ENCODE measurements around the gene ASTN2. TPM values are rescaled to one million over a fixed set of nuclear protein-coding genes. Genes with fewer than 3 reads are reported as not detected.

The ASTN2 gene
- total RNA-seq, 1 donor from 2014 or later = 2.1 TPM

- DNase-seq (ENCODE audit: low read depth, low spot score) = no peak
Observed at GRCh38 chr9:116437411-116438370, 977.2 kb downstream of the ASTN2 start.

- no peak for DNase-seq (ENCODE audit: low read depth, low spot score)
Observed at GRCh38 chr9:116436121-116436520, 978.7 kb downstream of the ASTN2 start.

- DNase-seq (ENCODE audit: low read depth, low spot score) = no peak
Observed at GRCh38 chr9:116435706-116436105, 979.2 kb downstream of the ASTN2 start.

DNA sequence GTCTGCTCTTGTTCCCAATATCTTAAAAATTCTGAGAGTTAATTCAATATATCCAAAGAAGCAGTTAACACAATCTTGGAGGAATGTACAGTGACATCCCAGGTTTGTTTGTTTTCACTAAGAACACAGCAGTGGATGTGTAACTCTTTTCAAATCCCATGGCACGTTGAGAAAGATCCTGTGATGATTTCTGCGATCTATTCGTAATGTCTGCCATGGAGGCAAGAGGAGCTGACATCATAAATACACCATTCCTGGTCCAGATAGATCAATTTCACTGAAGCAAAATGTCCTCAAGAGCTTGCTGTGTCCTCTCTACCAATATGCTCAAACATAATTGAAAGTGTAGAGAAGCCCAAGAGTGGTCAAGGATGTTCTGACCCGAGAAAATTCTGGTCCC lies 980.5 kb downstream of the ASTN2 start:
- no peak for DNase-seq (ENCODE audit: low read depth, low spot score)

DNA sequence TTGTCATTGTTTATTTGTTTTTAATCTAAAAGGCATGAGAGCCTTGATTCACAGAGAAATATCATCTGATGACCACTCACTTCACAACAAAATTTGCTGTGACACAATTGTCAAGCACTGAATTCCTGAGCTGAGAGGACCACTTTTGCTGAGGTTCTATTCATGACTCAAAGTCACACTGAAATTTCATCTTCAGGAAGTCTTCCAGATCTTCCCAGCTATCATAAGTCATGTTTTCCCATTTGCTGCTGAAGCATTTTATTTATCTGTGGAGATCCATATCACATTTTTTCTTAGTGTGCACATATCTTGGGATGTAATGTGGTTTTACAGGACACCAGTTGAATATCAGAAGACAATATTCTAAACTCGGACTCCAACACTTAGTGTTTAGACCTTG lies 982.8 kb downstream of the ASTN2 start:
- DNase-seq (ENCODE audit: low read depth, low spot score) = no peak

DNA sequence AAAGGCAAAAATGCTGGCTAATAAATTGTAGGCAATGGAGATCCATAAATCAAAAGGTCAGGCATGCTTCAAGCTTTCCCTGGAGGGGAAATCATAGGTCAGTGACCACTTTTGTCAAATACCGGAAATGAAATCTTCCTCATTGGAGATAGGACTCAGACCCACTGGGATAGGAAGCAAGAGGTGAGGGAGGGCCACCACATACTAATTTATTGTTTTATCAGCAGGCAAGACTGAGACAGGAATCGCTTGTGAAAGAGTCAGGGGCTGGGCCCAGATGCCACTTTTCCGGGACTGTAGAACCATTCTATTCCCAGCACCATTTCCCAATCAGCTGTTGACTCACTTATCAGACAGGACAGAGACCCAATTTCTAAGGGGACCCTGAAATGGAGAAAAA lies 984.0 kb downstream of the ASTN2 start:
- no peak for DNase-seq (ENCODE audit: low read depth, low spot score)

- DNase-seq (ENCODE audit: low read depth, low spot score) = no peak
Observed at GRCh38 chr9:116425244-116425643, 989.6 kb downstream of the ASTN2 start.

- DNase-seq (ENCODE audit: low read depth, low spot score) = no peak
Observed at GRCh38 chr9:116423149-116423548, 991.7 kb downstream of the ASTN2 start.

- no peak for DNase-seq (ENCODE audit: low read depth, low spot score)
Observed at GRCh38 chr9:116422119-116422979, 992.5 kb downstream of the ASTN2 start.

- DNase-seq (ENCODE audit: low read depth, low spot score) = no peak
Observed at GRCh38 chr9:116420993-116421538, 993.8 kb downstream of the ASTN2 start.

DNA sequence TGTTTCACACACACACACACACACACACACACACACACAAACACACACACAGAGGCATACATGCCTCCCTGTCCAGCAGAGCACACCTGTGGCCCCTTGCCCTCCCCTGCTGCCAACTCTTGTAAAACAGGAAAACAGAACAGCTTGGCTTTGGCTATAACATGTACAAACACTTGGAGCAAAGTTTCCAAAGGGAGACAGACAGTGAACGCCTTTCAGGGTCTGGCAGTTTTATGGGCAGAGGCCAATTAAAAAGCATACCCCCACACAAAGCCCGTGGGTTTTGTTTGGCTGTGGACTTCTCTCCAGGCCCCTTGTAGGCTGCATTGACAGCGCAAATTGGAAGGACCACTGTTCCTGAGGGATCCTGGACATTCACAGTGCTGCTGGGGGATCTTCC lies 995.7 kb downstream of the ASTN2 start:
- no peak for DNase-seq (ENCODE audit: low read depth, low spot score)

- DNase-seq (ENCODE audit: low read depth, low spot score) = no peak
Observed at GRCh38 chr9:116417464-116417863, 997.4 kb downstream of the ASTN2 start.

DNA sequence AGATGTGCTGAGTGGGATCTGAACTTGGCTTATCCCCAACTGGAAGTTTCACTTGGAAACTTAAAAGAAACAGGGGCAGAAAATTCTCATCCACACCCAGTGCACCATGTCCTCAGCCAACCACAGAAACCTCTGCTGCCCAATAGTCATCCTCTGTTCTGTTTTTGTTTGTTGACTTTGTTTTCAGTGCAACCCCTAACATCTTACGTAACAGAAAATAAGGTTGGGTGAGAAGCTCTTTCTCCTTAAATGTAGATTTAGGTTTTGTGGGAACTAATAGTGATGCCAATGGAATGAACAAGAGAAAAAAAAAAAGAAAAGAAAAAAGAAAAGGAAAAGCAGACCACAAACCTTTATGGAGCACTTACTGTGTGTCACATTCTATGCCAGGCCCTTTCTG lies 998.4 kb downstream of the ASTN2 start:
- no peak for DNase-seq (ENCODE audit: low read depth, low spot score)

DNA sequence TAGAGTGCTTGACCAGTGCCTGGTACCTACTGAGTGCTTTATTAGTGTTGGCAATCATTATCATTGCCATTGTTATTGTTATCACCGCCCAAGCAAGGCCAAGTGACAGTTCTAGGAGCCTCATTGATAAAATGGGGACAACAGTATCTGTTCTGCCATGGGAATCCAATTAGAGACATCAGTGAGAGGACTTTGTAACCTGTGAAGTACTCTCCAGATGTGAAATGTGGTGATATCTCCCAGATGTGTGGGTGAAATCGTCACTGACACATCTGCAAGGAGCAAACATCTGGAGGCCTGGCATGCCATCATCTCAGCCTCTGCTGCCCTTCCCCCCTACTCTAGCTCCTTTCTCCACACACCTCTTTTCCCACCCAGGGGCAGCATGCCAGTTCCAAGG lies 1000.5 kb downstream of the ASTN2 start:
- no peak for DNase-seq (ENCODE audit: low read depth, low spot score)

DNA sequence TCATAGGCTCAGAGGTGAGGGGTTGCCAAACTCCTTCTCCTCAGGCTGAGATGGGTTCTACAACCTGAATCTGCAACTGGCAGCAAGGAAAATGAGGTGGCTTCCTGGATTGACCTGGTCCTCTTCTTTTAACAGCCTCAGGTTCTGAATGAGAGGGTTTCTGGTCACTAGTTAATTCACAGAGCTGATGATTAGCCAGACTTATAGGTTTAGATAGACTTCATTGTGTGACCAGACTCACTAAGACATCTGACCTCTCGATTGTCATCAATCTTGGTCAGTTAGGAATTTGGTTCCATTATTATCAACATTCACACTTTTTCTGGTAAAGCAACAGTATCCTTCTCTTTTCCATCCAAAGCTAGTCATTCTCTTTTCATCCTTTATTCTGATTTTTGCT lies 1003.4 kb downstream of the ASTN2 start:
- no peak for DNase-seq (ENCODE audit: low read depth, low spot score)

GRCh38 chr9:116409638-116410037 lies 1005.2 kb downstream of the ASTN2 start:
- no peak for DNase-seq (ENCODE audit: low read depth, low spot score)

DNA sequence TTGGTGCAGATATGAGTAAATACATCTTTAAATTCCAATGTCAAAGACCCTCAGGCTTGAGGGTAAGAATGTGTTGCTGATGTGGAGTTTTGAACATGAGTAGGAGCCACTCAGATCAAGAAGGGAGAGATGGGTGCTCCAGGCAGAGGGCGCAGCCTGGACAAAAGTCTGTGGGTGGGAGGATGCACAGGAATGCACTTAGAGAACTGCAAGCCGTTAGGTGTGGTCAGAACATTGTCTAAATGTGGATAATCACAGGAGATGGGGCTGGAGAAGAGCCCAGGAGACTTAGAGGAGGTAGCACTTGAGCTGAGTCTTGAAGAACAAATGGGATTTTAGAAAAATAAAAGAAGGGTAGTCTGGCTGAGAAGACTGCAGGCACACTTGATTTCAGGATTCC lies 1005.7 kb downstream of the ASTN2 start:
- DNase-seq (ENCODE audit: low read depth, low spot score) = no peak

DNA sequence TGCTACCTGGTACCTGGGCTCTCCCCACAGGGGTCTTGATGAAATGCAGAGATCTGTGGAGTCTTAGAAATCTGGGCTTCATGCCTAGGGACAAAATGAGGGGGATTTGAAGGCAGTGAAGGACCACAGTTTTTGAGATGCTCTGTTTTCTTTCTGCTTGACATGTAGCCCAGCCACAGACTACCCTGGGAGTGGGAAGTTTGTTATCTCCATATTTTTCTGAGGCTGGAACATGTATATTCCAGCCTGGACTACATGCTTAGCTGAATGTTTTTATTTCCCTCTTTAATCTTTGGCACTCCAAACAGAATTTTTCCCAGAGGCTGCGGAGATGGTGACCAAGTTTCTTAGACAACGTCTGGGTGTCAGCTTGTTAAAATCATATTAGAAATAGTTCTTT lies 1008.4 kb downstream of the ASTN2 start:
- no peak for DNase-seq (ENCODE audit: low read depth, low spot score)

DNA sequence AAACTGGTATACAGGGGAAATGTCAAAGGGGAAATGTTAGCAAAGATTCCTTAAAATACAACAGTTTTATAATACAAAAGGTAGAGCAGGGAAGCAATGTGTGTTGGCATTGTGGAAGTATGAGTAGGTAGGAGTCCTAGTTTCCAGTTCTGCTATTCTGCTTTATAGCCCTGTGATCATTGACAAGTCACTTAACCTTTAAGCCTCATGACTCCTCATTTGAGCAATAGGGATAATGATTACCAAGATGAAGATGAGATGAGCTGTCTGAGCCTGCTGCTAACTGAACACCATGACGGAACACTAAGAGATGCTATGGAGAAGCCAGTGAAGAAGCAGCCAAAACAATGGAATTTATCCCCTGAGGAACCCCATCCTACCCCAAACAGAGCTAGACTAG lies 1009.5 kb downstream of the ASTN2 start:
- no peak for DNase-seq (ENCODE audit: low read depth, low spot score)

DNA sequence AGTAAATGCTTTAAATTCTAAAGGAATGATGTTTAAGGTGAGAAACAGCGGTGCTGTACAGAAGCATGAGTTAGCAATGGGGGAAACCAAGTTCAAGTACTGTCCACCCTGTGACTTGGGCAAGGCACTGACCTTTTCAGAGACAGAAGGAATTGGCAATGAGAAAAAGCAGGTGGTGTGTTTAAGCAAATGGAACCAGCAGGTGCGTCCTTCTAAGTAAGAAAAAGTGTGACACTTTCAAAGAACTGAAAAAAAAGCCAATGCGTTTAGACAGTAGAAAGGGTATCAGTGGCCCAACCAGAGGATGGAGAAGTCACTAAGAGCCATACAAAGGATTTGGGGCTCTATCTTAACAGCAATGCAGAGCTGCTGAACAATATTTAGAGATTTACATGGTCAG lies 1010.6 kb downstream of the ASTN2 start:
- DNase-seq (ENCODE audit: low read depth, low spot score) = no peak

DNA sequence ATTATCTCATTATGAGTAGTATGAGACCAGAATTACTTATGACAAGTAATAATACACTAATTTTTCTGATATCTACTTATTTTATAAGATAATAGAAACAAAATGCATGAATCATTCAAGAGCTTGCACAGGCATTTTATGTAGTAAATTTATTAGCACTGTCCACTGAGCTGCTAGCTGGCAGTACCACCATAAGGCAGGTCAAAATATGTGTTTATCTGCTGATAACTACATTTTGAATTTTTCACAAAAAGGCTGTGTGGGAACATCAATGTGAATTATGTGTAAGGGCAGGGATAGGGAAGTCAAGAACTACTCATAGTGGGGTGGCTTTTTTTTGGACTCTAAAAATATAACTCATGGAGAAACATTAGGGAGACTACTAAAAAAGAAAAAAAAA lies 1011.7 kb downstream of the ASTN2 start:
- DNase-seq (ENCODE audit: low read depth, low spot score) = no peak

DNA sequence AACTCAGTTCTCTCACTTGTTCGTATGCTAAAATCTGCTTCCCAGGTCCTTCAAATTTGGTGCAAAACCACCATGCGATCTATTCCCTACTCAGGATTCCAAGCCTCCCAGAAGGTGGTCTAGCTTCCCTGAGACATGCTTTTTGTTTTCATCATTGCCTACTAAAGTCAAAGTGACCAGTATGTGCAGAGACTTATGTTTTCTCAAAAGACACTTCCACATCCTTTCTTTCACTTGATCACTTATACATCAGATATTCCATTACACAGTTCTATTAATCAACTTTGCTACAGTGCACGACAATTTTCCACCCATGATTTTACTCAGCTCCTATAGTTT lies 1019.2 kb downstream of the ASTN2 start:
- DNase-seq (ENCODE audit: low read depth, low spot score) = no peak
